ENCODE data around the gene SCN9A. TPM values are rescaled to one million over a fixed set of nuclear protein-coding genes. Genes with fewer than 3 reads are reported as not detected.

Gene SCN9A
- total RNA-seq, 1 donor from 2014 or later: 8.4 TPM

DNA sequence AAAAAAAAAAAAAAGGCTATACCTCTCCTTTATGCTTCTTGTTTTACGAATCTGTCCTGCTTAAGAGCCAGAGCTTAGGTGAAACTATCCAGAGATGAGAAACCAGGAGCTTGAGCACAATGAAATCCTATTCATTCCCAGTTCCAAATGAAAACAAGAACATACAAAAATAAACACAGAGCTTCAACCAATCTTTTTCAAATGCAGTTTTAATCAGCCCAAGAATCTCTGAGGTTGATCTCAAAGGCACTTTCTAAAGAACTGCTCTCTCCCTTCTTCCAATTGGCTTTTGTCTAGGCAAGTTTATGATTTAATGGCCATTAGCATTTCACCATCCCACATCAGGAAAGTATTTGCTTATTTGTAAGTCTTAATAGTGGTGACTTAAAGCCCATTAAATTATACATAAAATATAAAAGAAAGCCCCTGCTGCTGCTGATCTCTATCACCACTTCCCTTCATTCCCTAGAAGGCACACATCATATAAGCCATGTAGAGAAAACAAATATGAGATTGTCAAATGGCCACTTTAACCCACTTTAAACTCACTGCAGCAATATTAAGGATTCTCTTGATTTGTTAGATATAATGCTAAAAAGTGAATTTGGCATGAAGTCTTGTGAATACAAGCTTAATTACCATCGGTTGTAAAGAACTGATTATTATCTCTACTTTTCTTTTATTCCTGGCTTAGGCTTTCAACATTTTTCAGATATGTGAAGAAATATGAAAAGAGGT lies 29.3 kb upstream of the SCN9A start:
- no peak overlapping the region for H3K4me3 ChIP-seq (ENCODE audit: low read depth, low read length)
- TF ChIP-seq, protein P1, sequence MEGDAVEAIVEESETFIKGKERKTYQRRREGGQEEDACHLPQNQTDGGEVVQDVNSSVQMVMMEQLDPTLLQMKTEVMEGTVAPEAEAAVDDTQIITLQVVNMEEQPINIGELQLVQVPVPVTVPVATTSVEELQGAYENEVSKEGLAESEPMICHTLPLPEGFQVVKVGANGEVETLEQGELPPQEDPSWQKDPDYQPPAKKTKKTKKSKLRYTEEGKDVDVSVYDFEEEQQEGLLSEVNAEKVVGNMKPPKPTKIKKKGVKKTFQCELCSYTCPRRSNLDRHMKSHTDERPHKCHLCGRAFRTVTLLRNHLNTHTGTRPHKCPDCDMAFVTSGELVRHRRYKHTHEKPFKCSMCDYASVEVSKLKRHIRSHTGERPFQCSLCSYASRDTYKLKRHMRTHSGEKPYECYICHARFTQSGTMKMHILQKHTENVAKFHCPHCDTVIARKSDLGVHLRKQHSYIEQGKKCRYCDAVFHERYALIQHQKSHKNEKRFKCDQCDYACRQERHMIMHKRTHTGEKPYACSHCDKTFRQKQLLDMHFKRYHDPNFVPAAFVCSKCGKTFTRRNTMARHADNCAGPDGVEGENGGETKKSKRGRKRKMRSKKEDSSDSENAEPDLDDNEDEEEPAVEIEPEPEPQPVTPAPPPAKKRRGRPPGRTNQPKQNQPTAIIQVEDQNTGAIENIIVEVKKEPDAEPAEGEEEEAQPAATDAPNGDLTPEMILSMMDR (IDR thresholded peaks at IDR 0.05; ENCODE audit: insufficient read depth, low read length, severe bottlenecking): no peak
- DNase-seq (ENCODE audit: low read depth) (no peak), FAIRE-seq (no peak)
- H3K27me3 ChIP-seq (ENCODE audit: control insufficient read depth, insufficient read depth, low read length): no peaks in the 10 kb centered on the region
- H3K36me3 ChIP-seq (ENCODE audit: control insufficient read depth, insufficient read depth, low read length): no peaks in the 10 kb centered on the region

DNA sequence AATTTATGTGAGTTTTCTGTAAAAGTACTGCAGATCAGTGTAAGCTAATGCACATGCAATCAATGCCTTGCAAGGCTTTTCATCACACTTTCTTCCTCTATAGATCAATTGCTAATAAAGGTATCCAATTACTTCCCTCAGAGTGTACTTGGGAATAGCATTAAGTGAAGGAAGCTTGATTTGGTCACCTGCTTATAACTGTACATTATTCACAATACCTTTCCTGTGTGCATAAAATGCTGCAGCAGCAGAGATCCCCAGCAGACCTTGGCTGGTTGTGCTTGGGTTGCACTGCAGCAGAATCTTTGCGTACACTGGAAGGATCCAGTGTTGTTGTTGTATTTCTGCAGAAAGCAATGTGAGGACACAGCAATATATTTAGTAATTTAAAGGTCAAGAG lies 18.5 kb upstream of the SCN9A start:
- FAIRE-seq (no peak), DNase-seq (ENCODE audit: low read depth) (no peak)
- Histone ChIP-seq H3K27me3 (ENCODE audit: control insufficient read depth, insufficient read depth, low read length) (no peaks in the 10 kb centered on the region), H3K4me3 (ENCODE audit: low read depth, low read length) (no peak overlapping the region), H3K36me3 (ENCODE audit: control insufficient read depth, insufficient read depth, low read length) (no peaks in the 10 kb centered on the region)
- TF ChIP-seq, protein P1 (IDR thresholded peaks at IDR 0.05; ENCODE audit: insufficient read depth, low read length, severe bottlenecking): no peak

DNA sequence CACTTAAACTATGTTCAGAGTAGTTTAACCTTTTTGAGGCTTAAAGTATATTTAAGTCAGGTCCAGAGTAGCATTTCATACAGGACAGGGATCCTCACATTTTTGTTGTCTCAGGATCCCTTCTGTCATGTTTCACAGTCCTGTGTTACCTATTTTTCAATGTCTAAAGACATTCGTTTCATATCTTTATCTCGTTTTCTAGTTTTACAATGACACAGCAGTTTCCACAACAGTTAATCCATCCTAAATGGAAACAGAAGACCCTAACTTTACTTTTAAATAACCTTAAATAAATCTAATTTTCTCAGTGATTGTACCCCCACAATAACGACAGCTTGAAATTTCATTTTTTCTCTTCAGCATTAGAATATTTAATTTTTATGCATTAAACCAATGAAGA lies 17.3 kb upstream of the SCN9A start:
- DNase-seq (ENCODE audit: low read depth): no peak
- no peak for FAIRE-seq
- TF ChIP-seq, protein P1 (IDR thresholded peaks at IDR 0.05; ENCODE audit: insufficient read depth, low read length, severe bottlenecking): no peak
- H3K4me3 ChIP-seq (ENCODE audit: low read depth, low read length): no peak overlapping the region
- no peaks in the 10 kb centered on the region for H3K36me3 ChIP-seq (ENCODE audit: control insufficient read depth, insufficient read depth, low read length)
- H3K27me3 ChIP-seq (ENCODE audit: control insufficient read depth, insufficient read depth, low read length): no peaks in the 10 kb centered on the region

DNA sequence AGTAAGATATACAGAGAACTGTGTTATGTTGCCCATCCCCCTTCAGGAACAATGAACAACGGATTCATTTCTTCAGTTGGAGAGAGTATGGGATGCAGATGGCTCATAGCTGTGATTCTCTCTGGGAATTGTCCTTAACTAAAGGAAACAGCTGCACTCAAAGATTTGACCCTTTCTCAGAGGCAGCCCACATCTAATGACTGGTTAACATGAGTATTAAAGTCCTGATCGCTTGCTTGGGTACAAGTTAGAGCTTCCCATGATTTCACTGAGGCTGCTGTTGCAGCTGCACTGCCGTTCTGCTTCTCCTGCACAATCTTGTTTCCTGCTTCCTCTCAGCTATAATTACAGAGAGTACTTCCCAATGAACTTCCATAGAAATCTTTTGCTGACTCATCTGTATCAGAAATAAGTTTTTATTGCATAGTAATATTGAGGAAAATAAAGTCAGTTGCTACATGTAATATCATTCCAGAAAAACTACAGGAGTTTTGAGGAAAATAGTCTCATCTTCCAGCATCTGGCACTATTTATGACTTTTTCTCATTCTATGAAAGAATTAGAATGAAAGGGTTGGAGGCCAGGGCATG lies 12.8 kb upstream of the SCN9A start:
- H3K4me3 ChIP-seq (ENCODE audit: low read depth, low read length): no peak overlapping the region
- H3K36me3 ChIP-seq (ENCODE audit: control insufficient read depth, insufficient read depth, low read length): no peaks in the 10 kb centered on the region
- no peaks in the 10 kb centered on the region for H3K27me3 ChIP-seq (ENCODE audit: control insufficient read depth, insufficient read depth, low read length)
- TF ChIP-seq, protein P1 (IDR thresholded peaks at IDR 0.05; ENCODE audit: insufficient read depth, low read length, severe bottlenecking): no peak
- FAIRE-seq: no peak
- DNase-seq (ENCODE audit: low read depth): no peak

DNA sequence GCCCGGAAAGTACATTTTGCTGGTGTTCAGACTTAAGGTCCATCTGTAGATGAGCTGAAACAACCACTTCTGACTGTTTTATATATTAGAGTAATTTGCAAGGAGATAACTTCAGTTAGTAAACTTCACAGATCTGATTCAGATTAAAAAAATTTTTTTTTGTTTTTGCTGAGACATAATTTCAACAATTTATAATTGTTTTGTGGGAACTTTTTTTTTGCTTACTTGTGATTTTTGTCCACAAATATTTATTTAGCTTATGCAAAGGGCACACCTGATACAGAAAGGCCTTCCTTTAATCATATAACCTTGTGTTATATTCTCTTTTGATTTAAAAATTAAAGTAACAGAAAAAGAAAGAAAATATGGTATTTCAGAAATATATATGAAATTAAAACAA lies 9.6 kb upstream of the SCN9A start:
- FAIRE-seq (no peak), DNase-seq (ENCODE audit: low read depth) (no peak)
- TF ChIP-seq, protein P1 (IDR thresholded peaks at IDR 0.05; ENCODE audit: insufficient read depth, low read length, severe bottlenecking): no peak
- H3K36me3 ChIP-seq (ENCODE audit: control insufficient read depth, insufficient read depth, low read length): no peaks in the 10 kb centered on the region
- no peak overlapping the region for H3K4me3 ChIP-seq (ENCODE audit: low read depth, low read length)
- H3K27me3 ChIP-seq (ENCODE audit: control insufficient read depth, insufficient read depth, low read length): no peaks in the 10 kb centered on the region
